T-helper 9 cell (primary cell): ENCODE measurements around the gene PLSCR3.

Source experiments
- DNase-seq: peaks from one replicate; pipeline ENCODE4 v3.0.0-alpha.2; 2020

The PLSCR3 gene

DNA sequence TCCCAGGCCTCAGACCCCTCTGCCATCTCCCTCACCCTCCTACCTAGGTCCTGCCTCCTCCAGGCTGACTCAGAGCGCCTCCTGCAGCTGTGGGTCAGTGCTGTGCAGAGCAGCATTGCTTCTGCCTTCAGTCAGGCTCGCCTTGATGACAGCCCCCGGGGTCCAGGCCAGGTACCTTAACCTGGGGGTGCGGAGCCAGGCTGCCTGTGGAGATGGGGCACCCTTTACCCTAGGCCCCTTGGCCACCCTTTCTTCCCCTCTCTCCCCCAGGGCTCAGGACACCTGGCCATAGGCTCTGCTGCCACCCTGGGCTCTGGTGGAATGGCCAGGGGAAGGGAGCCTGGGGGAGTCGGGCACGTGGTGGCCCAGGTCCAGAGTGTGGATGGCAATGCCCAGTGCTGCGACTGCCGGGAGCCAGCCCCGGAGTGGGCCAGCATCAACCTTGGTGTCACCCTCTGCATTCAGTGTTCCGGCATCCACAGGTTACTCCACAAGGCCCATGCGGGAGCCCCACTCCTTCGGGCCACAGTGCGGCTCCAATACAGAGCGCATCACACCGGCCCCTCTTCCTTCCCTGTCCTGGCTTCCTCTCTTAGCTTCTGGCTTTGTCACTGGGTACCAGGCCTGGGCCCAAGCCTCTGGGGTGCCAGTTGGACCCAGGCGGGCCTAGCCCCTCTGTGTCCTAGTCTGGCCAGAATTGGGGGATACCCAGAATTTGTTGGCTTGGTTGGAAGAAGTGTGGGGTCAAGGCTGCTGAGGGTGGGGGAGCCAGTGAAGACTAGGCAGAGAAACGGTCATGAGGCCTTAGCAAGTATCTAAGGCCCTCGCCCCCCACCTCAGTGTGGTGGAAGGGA, 47.3 kb downstream of the PLSCR3 start:
- DNase-seq = no peak

DNA sequence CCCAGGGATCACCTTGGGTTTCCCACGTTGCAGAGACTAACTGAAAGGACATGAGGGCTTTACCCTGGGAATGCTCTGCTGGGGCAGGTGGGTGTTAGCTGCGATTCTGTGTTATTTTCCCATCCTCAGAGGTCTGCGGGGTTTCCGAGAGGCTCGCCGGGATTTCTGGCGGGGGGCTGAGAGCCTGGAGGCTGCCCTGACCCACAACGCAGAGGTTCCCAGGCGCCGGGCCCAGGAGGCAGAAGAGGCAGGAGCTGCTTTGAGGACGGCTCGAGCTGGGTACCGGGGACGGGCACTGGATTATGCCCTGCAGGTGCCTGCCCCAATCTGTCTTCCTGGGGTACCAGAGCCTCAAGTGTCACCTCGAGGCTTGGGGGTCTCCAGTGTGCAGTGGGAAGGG, 51.1 kb downstream of the PLSCR3 start:
- DNase-seq = no peak

- DNase-seq = no peak
These were observed 52.5 kb downstream of the PLSCR3 start for GRCh38 chr17:7341842-7342241.

DNA sequence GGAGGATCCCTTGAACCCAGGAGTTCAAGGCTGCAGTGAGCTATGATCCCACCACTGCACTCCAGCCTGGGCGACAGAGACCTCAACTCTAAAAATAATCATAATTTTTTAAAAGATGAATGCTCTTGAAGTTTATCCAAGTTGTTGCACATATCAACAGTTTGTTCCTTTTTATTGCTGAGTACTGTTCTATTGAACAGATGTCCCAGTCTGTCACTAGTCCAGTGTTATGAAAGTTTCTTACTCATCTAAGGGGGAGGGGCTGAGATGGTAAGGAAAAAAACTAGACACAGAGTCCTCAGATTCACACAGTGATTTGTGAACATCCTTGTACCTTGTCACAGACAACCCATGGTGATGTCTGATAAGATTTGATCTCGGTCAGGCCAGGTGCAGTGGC, 54.1 kb downstream of the PLSCR3 start:
- DNase-seq = no peak
